GM06990 (cell line): ENCODE data around the gene NEUROD4.
A peak's percentile ranks its signal among the peaks of the same experiment; 100 is the strongest.
"Not testable (repeated sequence)": the region's sequence is repeated elsewhere in the genome, so short reads cannot be mapped to it uniquely, and the experiment has no call there.

Source experiments
- DNase-seq: peaks from one replicate; pipeline ENCODE4 v3.0.0-alpha.2; 2011; ENCODE audit not compliant: insufficient read length; ENCODE audit errors: extremely low read depth
- H3K27me3 ChIP-seq: replicated peaks from 2 replicates; pipeline ENCODE4 v1.6.0; 2011; ENCODE audit warnings: low read length; ENCODE audit not compliant: control insufficient read depth, insufficient read depth
- H3K36me3 ChIP-seq: 2 replicates; pipeline ENCODE4 v1.5.1; 2011; ENCODE audit warnings: low read length; ENCODE audit not compliant: control insufficient read depth, insufficient read depth
- H3K4me3 ChIP-seq: replicated peaks from 2 replicates; pipeline ENCODE4 v1.5.1; 2011; ENCODE audit warnings: low read depth, mild to moderate bottlenecking, control low read depth, low read length
- CTCF ChIP-seq: IDR thresholded peaks from 2 replicates; pipeline ENCODE4 v1.5.1; 2011; ENCODE audit warnings: low read length, control low read depth, mild to moderate bottlenecking, inconsistent platforms; ENCODE audit not compliant: insufficient read depth, poor library complexity, severe bottlenecking

The NEUROD4 gene

GRCh38 chr12:54984658-54985376 is 35.0 kb upstream of the NEUROD4 start, which contains the start of gene TESPA1:
TSS of gene TESPA1 (minus strand) at chr12:54984762. CDS start at chr12:54974562, 10,200 bp downstream.
- Histone ChIP-seq H3K36me3 (no peaks in the 10 kb centered on the region; the same call in 1 of the 2 replicates), H3K4me3 (peak within 1 kb of the TSS; percentile 64), H3K27me3 (no peaks in the 10 kb centered on the region)
- no peak for TF ChIP-seq CTCF
- DNase-seq = peak; percentile 75

- H3K4me3 ChIP-seq, H3K27me3 ChIP-seq, DNase-seq, H3K36me3 ChIP-seq: not testable (repeated sequence)
Observed at GRCh38 chr12:54986773-54987172, 33.0 kb upstream of the NEUROD4 start.

GRCh38 chr12:54987611-54988231 is 32.1 kb upstream of the NEUROD4 start:
- Histone ChIP-seq H3K4me3 (no peak overlapping the region), H3K36me3 (no peaks in the 10 kb centered on the region), H3K27me3 (no peaks in the 10 kb centered on the region)
- DNase-seq = no peak
- TF ChIP-seq CTCF = no peak

DNA sequence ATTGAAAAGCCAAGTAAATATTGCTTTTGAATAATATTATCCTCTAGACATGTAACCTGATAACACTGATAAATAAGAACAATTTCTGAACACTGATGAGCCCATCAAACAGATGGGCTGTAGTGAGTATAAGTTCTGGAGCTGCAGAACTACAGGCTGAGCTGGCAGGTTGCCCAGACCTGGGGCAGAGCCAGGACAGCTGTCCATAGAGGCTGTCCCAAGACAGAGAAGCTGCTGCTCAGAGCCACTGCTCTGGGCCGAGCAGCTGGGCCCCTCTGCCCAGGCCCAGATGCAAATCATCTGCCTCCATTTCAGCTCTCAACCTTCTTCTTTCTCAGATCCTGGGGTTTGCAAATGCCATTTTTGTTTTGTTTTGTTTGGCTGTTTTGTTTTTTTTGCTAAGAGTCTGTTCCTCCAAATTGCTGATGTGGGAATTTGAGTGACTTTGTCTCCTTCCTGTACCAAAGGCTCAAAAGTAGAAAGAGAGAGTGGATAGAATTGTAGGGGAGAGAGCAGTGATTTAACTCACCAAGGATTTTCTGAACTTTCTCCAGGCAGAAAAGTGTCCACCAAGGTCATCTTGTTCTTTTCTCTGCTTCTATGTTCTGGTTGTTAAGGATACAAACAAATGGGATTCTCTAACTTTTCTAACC is 31.2 kb upstream of the NEUROD4 start:
- Histone ChIP-seq H3K27me3 (no peaks in the 10 kb centered on the region), H3K36me3 (no peaks in the 10 kb centered on the region), H3K4me3 (no peak overlapping the region)
- no peak for TF ChIP-seq CTCF
- peak; percentile 32 for DNase-seq

- no peak for TF ChIP-seq CTCF
- no peaks in the 10 kb centered on the region for H3K36me3 ChIP-seq
- H3K4me3 ChIP-seq = no peak overlapping the region
- DNase-seq = no peak
- no peaks in the 10 kb centered on the region for H3K27me3 ChIP-seq
Observed at GRCh38 chr12:54989829-54990228, 29.9 kb upstream of the NEUROD4 start.
